Endodermal cell (in vitro differentiated cells): ENCODE results near the gene TNS3. TPM values are rescaled to one million over a fixed set of nuclear protein-coding genes. Genes with fewer than 3 reads are reported as not detected.
"Not testable (repeated sequence)": the region's sequence is repeated elsewhere in the genome, so short reads cannot be mapped to it uniquely, and the experiment has no call there.

Experiments used
- DNase-seq: peaks from one replicate; pipeline ENCODE4 v3.0.0-alpha.2; 2017
- H3K27ac ChIP-seq: 2 replicates; pipeline ENCODE4 v1.5.1; 2013; ENCODE audit warnings: mild to moderate bottlenecking, low read depth, low read length, moderate library complexity
- H3K27me3 ChIP-seq: 2 replicates; pipeline ENCODE4 v1.6.1; 2013; ENCODE audit warnings: mild to moderate bottlenecking, low read length, moderate library complexity; ENCODE audit not compliant: insufficient read depth, control insufficient read depth, poor library complexity, severe bottlenecking
- H3K36me3 ChIP-seq: 2 replicates; pipeline ENCODE4 v1.7.0; 2013; ENCODE audit warnings: mild to moderate bottlenecking, low read length, moderate library complexity; ENCODE audit not compliant: control insufficient read depth, insufficient read depth
- H3K4me1 ChIP-seq: one replicate; pipeline ENCODE4 v1.7.0; 2013; ENCODE audit warnings: low read length; ENCODE audit not compliant: control insufficient read depth, insufficient read depth
- H3K4me3 ChIP-seq: 2 replicates; pipeline ENCODE4 v1.5.1; 2013; ENCODE audit warnings: mild to moderate bottlenecking, low read length, moderate library complexity
- H3K9ac ChIP-seq: 2 replicates; pipeline ENCODE4 v1.6.1; 2013; ENCODE audit warnings: mild to moderate bottlenecking, low read length, moderate library complexity; ENCODE audit not compliant: poor library complexity, severe bottlenecking; ENCODE audit errors: extremely low read depth
- H3K9me3 ChIP-seq: 2 replicates; pipeline ENCODE4 v1.6.1; 2013; ENCODE audit warnings: mild to moderate bottlenecking, low read length, moderate library complexity; ENCODE audit not compliant: control insufficient read depth
- H3K27ac Mint-ChIP-seq: 2 replicates; pipeline ENCODE4 v1.8.0; 2020; ENCODE audit warnings: mixed read lengths
- H3K27me3 Mint-ChIP-seq: 2 replicates; pipeline ENCODE4 v1.8.0; 2021; ENCODE audit warnings: mild to moderate bottlenecking, mixed read lengths; ENCODE audit not compliant: insufficient read depth
- H3K36me3 Mint-ChIP-seq: 2 replicates; pipeline ENCODE4 v1.8.0; 2020; ENCODE audit warnings: low read depth, mixed read lengths
- H3K4me1 Mint-ChIP-seq: 2 replicates; pipeline ENCODE4 v1.8.0; 2020; ENCODE audit warnings: mixed read lengths
- H3K4me3 Mint-ChIP-seq: 2 replicates; pipeline ENCODE4 v1.8.0; 2020; ENCODE audit warnings: mild to moderate bottlenecking, moderate library complexity, mixed read lengths
- H3K9me3 Mint-ChIP-seq: 2 replicates; pipeline ENCODE4 v1.8.0; 2020; ENCODE audit warnings: mild to moderate bottlenecking, mixed read lengths
- CTCF ChIP-seq: fragments of 200-600 bp; sonication (generic); conservative IDR thresholded peaks from 2 replicates; pipeline ENCODE4 v1.5.0; 2021; ENCODE audit warnings: antibody characterized with exemption, mild to moderate bottlenecking
- WGBS, 2 experiments: methylation state at CpG; one replicate each; pipeline versions ENCODE4 v1.1.5 to v1.1.7; 2013; ENCODE audit warnings: missing lambda C conversion rate in 2 of 2, mixed read lengths in 1 of 2; ENCODE audit not compliant: insufficient coverage in 1 of 2, insufficient read length in 1 of 2; 5-methylcytosine and 5-hydroxymethylcytosine counted together
- total RNA-seq, 2 donors: library from RNA; stranded (reverse); fragmentation: NEBNext Ultra II Directional in 1 of 2; extraction: Animal tissue kit (Norgen Biotek cat#: 25700) in 1 of 2; gene quantifications; 2 replicates in 1 of 2; 3 replicates in 1 of 2; pipeline ENCODE4 v1.2.1, GENCODE V29; 2021

TNS3 gene
- total RNA-seq, 2 donors from 2014 or later = 33.8 to 38.5 TPM

GRCh38 chr7:47594406-47594805 is 12.5 kb upstream of the TNS3 start:
- WGBS, 2 experiments = 79 to 100% methylated on average over 2 to 3 of the region's 3 CpGs
- no peak overlapping the region for H3K4me3 Mint-ChIP-seq
- Histone ChIP-seq H3K9ac (no peak overlapping the region), H3K9me3 (peaks cover 15% of the 10 kb centered on the region), H3K27ac (no peak overlapping the region), H3K4me3 (no peak overlapping the region), H3K27me3 (no peaks in the 10 kb centered on the region), H3K4me1 (no peaks in the 10 kb centered on the region), H3K36me3 (no peaks in the 10 kb centered on the region)
- peaks cover 2% of the 10 kb centered on the region for H3K36me3 Mint-ChIP-seq
- H3K27ac Mint-ChIP-seq = no peak overlapping the region
- no peak for TF ChIP-seq CTCF
- no peak for DNase-seq
- peaks cover 18% of the 10 kb centered on the region for H3K4me1 Mint-ChIP-seq
- peaks cover 33% of the 10 kb centered on the region for H3K9me3 Mint-ChIP-seq
- peaks cover 2% of the 10 kb centered on the region for H3K27me3 Mint-ChIP-seq

GRCh38 chr7:47591655-47592572 is 10.0 kb upstream of the TNS3 start:
- Histone ChIP-seq H3K9me3 (peaks cover 9% of the 10 kb centered on the region), H3K27me3 (no peaks in the 10 kb centered on the region), H3K4me3 (no peak overlapping the region), H3K36me3 (no peaks in the 10 kb centered on the region), H3K27ac (no peak overlapping the region), H3K9ac (peak overlapping the region; percentile 34), H3K4me1 (no peaks in the 10 kb centered on the region)
- Mint-ChIP-seq H3K4me1 (peaks cover 19% of the 10 kb centered on the region), H3K4me3 (no peak overlapping the region), H3K27ac (peak overlapping the region; percentile 76), H3K9me3 (peaks cover 13% of the 10 kb centered on the region), H3K27me3 (peaks cover 2% of the 10 kb centered on the region), H3K36me3 (no peaks in the 10 kb centered on the region)
- 83 to 88% methylated on average over 11 to 17 of the region's 17 CpGs for WGBS, 2 experiments
- TF ChIP-seq CTCF = no peak
- DNase-seq = no peak

GRCh38 chr7:47591089-47591654 is 9.3 kb upstream of the TNS3 start:
- no peak overlapping the region for H3K27ac ChIP-seq
- Mint-ChIP-seq H3K4me3 (no peak overlapping the region), H3K27ac (peak overlapping the region; percentile 76), H3K4me1 (peaks cover 21% of the 10 kb centered on the region), H3K36me3 (no peaks in the 10 kb centered on the region), H3K27me3 (peaks cover 2% of the 10 kb centered on the region), H3K9me3 (peaks cover 5% of the 10 kb centered on the region)
- 93 to 97% methylated on average over 5 to 8 of the region's 8 CpGs for WGBS, 2 experiments
- no peak for DNase-seq
- H3K27me3 ChIP-seq = no peaks in the 10 kb centered on the region
- no peaks in the 10 kb centered on the region for H3K36me3 ChIP-seq
- no peak for TF ChIP-seq CTCF
- no peak overlapping the region for H3K4me3 ChIP-seq
- H3K9ac ChIP-seq = no peak overlapping the region
- no peaks in the 10 kb centered on the region for H3K4me1 ChIP-seq
- H3K9me3 ChIP-seq = peaks cover 1% of the 10 kb centered on the region

- not testable (repeated sequence) for H3K27ac ChIP-seq, H3K27me3 ChIP-seq, DNase-seq, H3K36me3 Mint-ChIP-seq, H3K27ac Mint-ChIP-seq, H3K4me1 ChIP-seq, H3K9me3 ChIP-seq, H3K4me3 Mint-ChIP-seq, H3K4me3 ChIP-seq, H3K36me3 ChIP-seq, H3K27me3 Mint-ChIP-seq, H3K9me3 Mint-ChIP-seq, H3K9ac ChIP-seq
- H3K4me1 Mint-ChIP-seq = peaks cover 21% of the 10 kb centered on the region
- 91% methylated on average over 5 of the region's 5 CpGs; no CpG with 5 or more reads in 1 of the 2 experiments for WGBS, 2 experiments
Observed at GRCh38 chr7:47590215-47590614, 8.3 kb upstream of the TNS3 start.
